Stomach (tissue), 9 donors: ENCODE data around the gene GRXCR2. TPM values are rescaled to one million over a fixed set of nuclear protein-coding genes. Genes with fewer than 3 reads are reported as not detected.

Experiments
- DNase-seq, 2 donors: peaks; one replicate each; pipeline versions ENCODE4 v3.0.0 to v3.0.0-alpha.2; 2013 to 2019
- H3K27ac ChIP-seq, 5 donors: fragments of 200-600 bp in 4 of 5; sonication (generic) in 4 of 5; one replicate each; pipeline ENCODE4 v1.5.1; 2013 to 2019; ENCODE audit warnings: mild to moderate bottlenecking in 1 of 5, moderate library complexity in 1 of 5
- H3K27me3 ChIP-seq, 3 donors: fragments of 200-600 bp; sonication (generic); one replicate each; pipeline ENCODE4 v1.5.1; 2017 to 2019; ENCODE audit warnings: mixed run types in 1 of 3
- H3K36me3 ChIP-seq, 4 donors: fragments of 200-600 bp; sonication (generic); 1 replicate in 3 of 4; 2 replicates in 1 of 4; pipeline ENCODE4 v1.5.1; 2016 to 2019
- H3K4me1 ChIP-seq, 4 donors: fragments of 200-600 bp; sonication (generic); one replicate each; pipeline ENCODE4 v1.5.1; 2016 to 2019
- H3K4me3 ChIP-seq, 4 donors: fragments of 200-600 bp; sonication (generic) in 3 of 4; one replicate each; pipeline ENCODE4 v1.5.1; 2016 to 2019; ENCODE audit warnings: mild to moderate bottlenecking in 1 of 4
- H3K9me3 ChIP-seq, 4 donors: fragments of 200-600 bp; sonication (generic); one replicate each; pipeline ENCODE4 v1.5.1; 2016 to 2019
- CTCF ChIP-seq, 7 experiments: fragments of 450-650 bp in 4 of 7; fragments of 200-600 bp in 3 of 7; sonication (generic) in 3 of 7; IDR thresholded peaks; one replicate each; pipeline ENCODE4 v1.5.1; 2016 to 2019; ENCODE audit warnings: antibody characterized with exemption in 7 of 7, control low read depth in 2 of 7, mild to moderate bottlenecking in 1 of 7
- EP300 ChIP-seq: sonication (generic); formaldehyde crosslinking; IDR thresholded peaks from one replicate; pipeline ENCODE4 v1.6.1; 2017; ENCODE audit warnings: antibody characterized with exemption
- POLR2A ChIP-seq, 4 donors: fragments of 450-650 bp; IDR thresholded peaks; one replicate each; pipeline ENCODE4 v1.6.1; 2016; ENCODE audit warnings: antibody characterized with exemption in 4 of 4, control low read depth in 2 of 4, mild to moderate bottlenecking in 1 of 4, moderate library complexity in 1 of 4
- POLR2AphosphoS5 ChIP-seq, 3 donors: sonication (generic); formaldehyde crosslinking; IDR thresholded peaks; one replicate each; pipeline ENCODE4 v1.6.1; 2016; ENCODE audit warnings: antibody characterized with exemption in 3 of 3
- WGBS, 5 donors: extraction: QIAGEN DNeasy Blood & Tissue Kit in 3 of 5; methylation state at CpG; one replicate each; pipeline versions ENCODE4 v1.1.5 to v1.1.7; 2013 to 2018; 5-methylcytosine and 5-hydroxymethylcytosine counted together
- intact Hi-C: fragments of 100-400 bp; cut with DNase I; formaldehyde crosslinking; loops from one replicate; pipeline ENCODE4 v1.15.1; 2023; ENCODE audit warnings: low total_unique reads
- polyA plus RNA-seq, 3 donors: library from polyadenylated mRNA; stranded (reverse); fragments of 200-250 nt; gene quantifications; one replicate each; pipeline ENCODE4 v1.2.3, GENCODE V29; 2013
- total RNA-seq, 5 donors: library from RNA; depleted of rRNA; stranded (reverse); fragments of >200 nt; gene quantifications; one replicate each; pipeline versions ENCODE4 v1.1.0 to v1.2.3, GENCODE V29; 2014 to 2016
- donor health status: healthy with polysubstance abuse.
- donor health status: Bipolar disorder and iron deficiency.
- donor health status: healthy.

The GRXCR2 gene
- total and polyA plus RNA-seq, 8 donors, result not detected

- H3K4me3 ChIP-seq, result no peak overlapping the region
- no peaks in the 10 kb centered on the region for H3K4me1 ChIP-seq
- H3K27ac ChIP-seq, result no peak overlapping the region
- TF ChIP-seq POLR2A (IDR thresholded peaks at IDR 0.05) (no peak), EP300 (no peak), POLR2AphosphoS5 (IDR thresholded peaks at IDR 0.05) (no peak), CTCF (IDR thresholded peaks at IDR 0.05) (no peak)
- WGBS, 5 donors, result 93 to 97% (median 94%) methylated on average over 2 of the region's 2 CpGs
- peaks cover 0 to 15% (median 15%) of the 10 kb centered on the region in 4 donors for H3K9me3 ChIP-seq
- DNase-seq, result no peak
- intact Hi-C loops, result no loop called here
- no peaks in the 10 kb centered on the region for H3K36me3 ChIP-seq
- H3K27me3 ChIP-seq, result no peaks in the 10 kb centered on the region
Measured at GRCh38 chr5:145889611-145890010, 16.8 kb upstream of the GRXCR2 start.

GRCh38 chr5:145887976-145888574 is 15.3 kb upstream of the GRXCR2 start:
- peak; percentile 73 to 77 for DNase-seq
- intact Hi-C loops, result no loop called here

GRCh38 chr5:145887217-145887616 is 14.4 kb upstream of the GRXCR2 start:
- Histone ChIP-seq H3K4me1 (no peaks in the 10 kb centered on the region), H3K4me3 (no peak overlapping the region), H3K27ac (no peak overlapping the region), H3K27me3 (no peaks in the 10 kb centered on the region), H3K9me3 (peaks cover 0 to 15% (median 15%) of the 10 kb centered on the region in 4 donors), H3K36me3 (no peaks in the 10 kb centered on the region)
- no peak for TF ChIP-seq CTCF (IDR thresholded peaks at IDR 0.05)
- no peak for TF ChIP-seq EP300
- no peak for TF ChIP-seq POLR2A (IDR thresholded peaks at IDR 0.05)
- TF ChIP-seq POLR2AphosphoS5 (IDR thresholded peaks at IDR 0.05), result no peak
- intact Hi-C loops, result no loop called here
- DNase-seq, result peak in 1 of 2 donors; percentile 18
- whole genome bisulfite sequencing, 5 donors, result 64 to 74% (median 69%) methylated on average over 3 of the region's 3 CpGs

More at GRCh38 chr5:145887976-145888574, 15.3 kb upstream of the GRXCR2 start:
- Histone ChIP-seq H3K27ac (no peak overlapping the region), H3K27me3 (no peaks in the 10 kb centered on the region), H3K9me3 (peaks cover 0 to 15% (median 15%) of the 10 kb centered on the region in 4 donors), H3K4me3 (no peak overlapping the region), H3K36me3 (no peaks in the 10 kb centered on the region), H3K4me1 (no peaks in the 10 kb centered on the region)
- TF ChIP-seq POLR2AphosphoS5 (IDR thresholded peaks at IDR 0.05), result peak in 1 of 3 donors; percentile 45
- no peak for TF ChIP-seq EP300
- no peak for TF ChIP-seq POLR2A (IDR thresholded peaks at IDR 0.05)
- TF ChIP-seq CTCF (IDR thresholded peaks at IDR 0.05), result peak in 5 of 7 experiments; percentile 49 to 79 (median 68)
- WGBS, 5 donors, result 69 to 77% (median 74%) methylated on average over 5 of the region's 5 CpGs

GRCh38 chr5:145874765-145875164 is 2.0 kb upstream of the GRXCR2 start:
- DNase-seq, result no peak
- no peaks in the 10 kb centered on the region for H3K9me3 ChIP-seq
- H3K27ac ChIP-seq, result no peak overlapping the region
- no peaks in the 10 kb centered on the region for H3K27me3 ChIP-seq
- no peak for TF ChIP-seq EP300
- no peak for TF ChIP-seq CTCF (IDR thresholded peaks at IDR 0.05)
- TF ChIP-seq POLR2A (IDR thresholded peaks at IDR 0.05), result no peak
- no peak for TF ChIP-seq POLR2AphosphoS5 (IDR thresholded peaks at IDR 0.05)
- H3K36me3 ChIP-seq, result no peaks in the 10 kb centered on the region
- 79 to 92% (median 88%) methylated on average over 2 of the region's 2 CpGs for WGBS, 5 donors
- no peaks in the 10 kb centered on the region for H3K4me1 ChIP-seq
- intact Hi-C loops, result no loop called here
- no peak overlapping the region for H3K4me3 ChIP-seq
